ENCODE measurements around the gene USF2. TPM values are rescaled to one million over a fixed set of nuclear protein-coding genes. Genes with fewer than 3 reads are reported as not detected.

USF2 gene
- total and polyA plus RNA-seq, 2 donors (not counting 1 experiment from before 2014, with no cell fraction given): 318 to 377 TPM

DNA sequence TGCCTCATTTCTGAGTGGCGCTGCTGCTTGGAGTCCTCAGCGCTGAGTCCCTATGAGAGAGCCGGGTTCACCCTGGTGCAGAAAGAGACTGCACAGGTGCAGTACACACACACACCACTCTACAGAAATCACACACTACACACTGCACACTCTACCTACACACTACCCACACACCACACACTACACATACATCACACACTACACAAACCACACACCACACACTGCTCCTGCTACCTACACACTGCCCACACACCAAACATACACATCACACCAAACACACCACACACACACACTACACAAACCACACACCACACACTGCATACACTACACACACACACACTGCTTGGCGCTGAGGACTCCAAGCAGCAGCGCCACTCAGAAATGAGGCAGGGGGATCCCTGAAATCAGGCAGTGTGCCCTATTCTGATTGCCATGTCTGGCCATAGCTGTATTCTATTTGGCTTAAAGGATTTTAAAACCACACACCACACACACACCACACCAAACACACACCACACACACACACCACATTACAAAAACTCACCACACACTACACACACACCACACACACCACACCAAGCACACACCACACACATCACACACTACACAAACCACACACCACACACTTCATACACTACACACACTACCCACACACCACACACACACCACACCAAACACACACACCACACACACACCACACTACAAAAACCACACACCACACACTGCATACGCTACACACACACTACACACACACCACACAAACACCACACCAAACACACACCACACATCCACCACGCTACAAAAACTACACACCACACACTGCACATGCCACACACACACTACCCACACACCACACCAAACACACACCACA lies 28.1 kb downstream of the USF2 start:
- no peak overlapping the region for H2AFZ ChIP-seq (ENCODE audit: insufficient read depth, low read depth, low read length, poor library complexity, severe bottlenecking)
- intact Hi-C loops (cut with micrococcal nuclease): loop anchor here (5.0 kb wide), 1 partner anchor 35 kb away; no protein-coding TSS in a partner anchor
- no peak overlapping the region for H3K4me3 Mint-ChIP-seq
- WGBS (ENCODE audit: insufficient coverage): 83% methylated on average over 5 of the region's 7 CpGs
- H3K4me3 ChIP-seq (ENCODE audit: control extremely low read depth in 1 of 5, extremely low read depth in 1 of 5, insufficient read depth in 1 of 5, low read depth in 2 of 5, low read length in 4 of 5): no peak overlapping the region
- POLR2A ChIA-PET: interaction anchor here (1.0 to 1.1 kb wide), 2 partner anchors 12 to 35 kb away, joined by 3 to 5 read pairs; no protein-coding TSS in a partner anchor
- no peaks in the 10 kb centered on the region for H3K9me3 Mint-ChIP-seq (ENCODE audit: insufficient read depth)
- TF ChIP-seq EZH2 (IDR thresholded peaks at IDR 0.05; ENCODE audit: borderline replicate concordance, insufficient read depth, low read depth, low read length, poor library complexity, severe bottlenecking): no peak
- TF ChIP-seq, protein P1, sequence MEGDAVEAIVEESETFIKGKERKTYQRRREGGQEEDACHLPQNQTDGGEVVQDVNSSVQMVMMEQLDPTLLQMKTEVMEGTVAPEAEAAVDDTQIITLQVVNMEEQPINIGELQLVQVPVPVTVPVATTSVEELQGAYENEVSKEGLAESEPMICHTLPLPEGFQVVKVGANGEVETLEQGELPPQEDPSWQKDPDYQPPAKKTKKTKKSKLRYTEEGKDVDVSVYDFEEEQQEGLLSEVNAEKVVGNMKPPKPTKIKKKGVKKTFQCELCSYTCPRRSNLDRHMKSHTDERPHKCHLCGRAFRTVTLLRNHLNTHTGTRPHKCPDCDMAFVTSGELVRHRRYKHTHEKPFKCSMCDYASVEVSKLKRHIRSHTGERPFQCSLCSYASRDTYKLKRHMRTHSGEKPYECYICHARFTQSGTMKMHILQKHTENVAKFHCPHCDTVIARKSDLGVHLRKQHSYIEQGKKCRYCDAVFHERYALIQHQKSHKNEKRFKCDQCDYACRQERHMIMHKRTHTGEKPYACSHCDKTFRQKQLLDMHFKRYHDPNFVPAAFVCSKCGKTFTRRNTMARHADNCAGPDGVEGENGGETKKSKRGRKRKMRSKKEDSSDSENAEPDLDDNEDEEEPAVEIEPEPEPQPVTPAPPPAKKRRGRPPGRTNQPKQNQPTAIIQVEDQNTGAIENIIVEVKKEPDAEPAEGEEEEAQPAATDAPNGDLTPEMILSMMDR (IDR thresholded peaks at IDR 0.05): no peak
- CTCF ChIA-PET: interaction anchor here (1.0 to 1.2 kb wide), 4 partner anchors 8 to 55 kb away, joined by 3 to 4 read pairs (median 3); partner anchors contain the start of gene FFAR1
- H3K4me1 ChIP-seq (ENCODE audit: control insufficient read depth in 2 of 2, insufficient read depth in 2 of 2, low read length in 2 of 2): peaks cover 27 to 52% of the 10 kb centered on the region in 2 donors
- H3K27me3 ChIP-seq (replicated peaks in 1 of 4; ENCODE audit: control extremely low read depth in 1 of 4, control insufficient read depth in 3 of 4, insufficient read depth in 4 of 4, low read length in 3 of 4): no peaks in the 10 kb centered on the region
- no peaks in the 10 kb centered on the region for H3K27me3 Mint-ChIP-seq
- peaks cover 0 to 7% (median 0%) of the 10 kb centered on the region in 3 donors for H3K9me3 ChIP-seq (ENCODE audit: control extremely low read depth in 1 of 3, control insufficient read depth in 2 of 3, insufficient read depth in 1 of 3, low read length in 2 of 3)
- peak overlapping the region; percentile 17 for H3K4me2 ChIP-seq (replicated peaks; ENCODE audit: low read depth, low read length, poor library complexity, severe bottlenecking)
- peaks cover 20% of the 10 kb centered on the region for H3K79me2 ChIP-seq (ENCODE audit: control insufficient read depth, insufficient read depth, low read length)
- no peak overlapping the region for H3K9ac ChIP-seq (ENCODE audit: low read length)
- no peak overlapping the region for H3K27ac Mint-ChIP-seq
- H3K36me3 ChIP-seq (replicated peaks in 1 of 2; ENCODE audit: control extremely low read depth in 1 of 2, control insufficient read depth in 1 of 2, extremely low read depth in 1 of 2, insufficient read depth in 2 of 2, low read length in 1 of 2): no peaks in the 10 kb centered on the region
- H4K20me1 ChIP-seq (ENCODE audit: control insufficient read depth, insufficient read depth, low read length, poor library complexity, severe bottlenecking): no peaks in the 10 kb centered on the region
- peaks cover 18% of the 10 kb centered on the region for H3K4me1 Mint-ChIP-seq
- DNase-seq (no peak), ATAC-seq (ENCODE audit: low read depth) (peak; percentile 29)
- no peak overlapping the region for H3K27ac ChIP-seq (ENCODE audit: low read length in 2 of 2)

DNA sequence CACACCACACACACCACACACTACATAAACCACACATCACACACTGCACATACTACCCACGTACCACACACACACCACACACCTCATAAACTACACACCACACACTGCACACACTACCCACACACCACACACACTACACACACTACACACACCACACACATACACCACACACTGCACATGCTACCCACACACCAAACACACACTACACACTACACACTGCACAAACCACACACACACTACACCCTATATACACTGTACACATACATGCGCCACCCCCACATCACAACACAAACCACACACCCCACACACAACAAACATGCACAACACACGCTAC lies 28.7 kb downstream of the USF2 start:
- Histone ChIP-seq H2AFZ (ENCODE audit: insufficient read depth, low read depth, low read length, poor library complexity, severe bottlenecking) (no peak overlapping the region), H3K79me2 (ENCODE audit: control insufficient read depth, insufficient read depth, low read length) (peaks cover 20% of the 10 kb centered on the region), H4K20me1 (ENCODE audit: control insufficient read depth, insufficient read depth, low read length, poor library complexity, severe bottlenecking) (no peaks in the 10 kb centered on the region), H3K9me3 (ENCODE audit: control extremely low read depth in 1 of 3, control insufficient read depth in 2 of 3, insufficient read depth in 1 of 3, low read length in 2 of 3) (peaks cover 0 to 7% (median 0%) of the 10 kb centered on the region in 3 donors), H3K27me3 (replicated peaks in 1 of 4; ENCODE audit: control extremely low read depth in 1 of 4, control insufficient read depth in 3 of 4, insufficient read depth in 4 of 4, low read length in 3 of 4) (no peaks in the 10 kb centered on the region), H3K4me3 (ENCODE audit: control extremely low read depth in 1 of 5, extremely low read depth in 1 of 5, insufficient read depth in 1 of 5, low read depth in 2 of 5, low read length in 4 of 5) (no peak overlapping the region), H3K36me3 (replicated peaks in 1 of 2; ENCODE audit: control extremely low read depth in 1 of 2, control insufficient read depth in 1 of 2, extremely low read depth in 1 of 2, insufficient read depth in 2 of 2, low read length in 1 of 2) (no peaks in the 10 kb centered on the region), H3K4me1 (ENCODE audit: control insufficient read depth in 2 of 2, insufficient read depth in 2 of 2, low read length in 2 of 2) (peaks cover 27 to 50% of the 10 kb centered on the region in 2 donors), H3K9ac (ENCODE audit: low read length) (no peak overlapping the region), H3K4me2 (replicated peaks; ENCODE audit: low read depth, low read length, poor library complexity, severe bottlenecking) (peak overlapping the region; percentile 17), H3K27ac (ENCODE audit: low read length in 2 of 2) (no peak overlapping the region)
- H3K4me3 Mint-ChIP-seq: no peak overlapping the region
- ATAC-seq (ENCODE audit: low read depth): no peak
- 95% methylated on average over 3 of the region's 3 CpGs for WGBS (ENCODE audit: insufficient coverage)
- DNase-seq: no peak
- no peak overlapping the region for H3K27ac Mint-ChIP-seq
- intact Hi-C loops (cut with micrococcal nuclease): loop anchor here (5.0 kb wide), 1 partner anchor 35 kb away; no protein-coding TSS in a partner anchor
- POLR2A ChIA-PET: no interaction called here
- no peaks in the 10 kb centered on the region for H3K27me3 Mint-ChIP-seq
- TF ChIP-seq EZH2 (IDR thresholded peaks at IDR 0.05; ENCODE audit: borderline replicate concordance, insufficient read depth, low read depth, low read length, poor library complexity, severe bottlenecking): no peak
- TF ChIP-seq, protein P1 (IDR thresholded peaks at IDR 0.05): no peak
- H3K4me1 Mint-ChIP-seq: peaks cover 12% of the 10 kb centered on the region
- no peaks in the 10 kb centered on the region for H3K9me3 Mint-ChIP-seq (ENCODE audit: insufficient read depth)
- CTCF ChIA-PET: no interaction called here

All from B cell (primary cell).